ENCODE results near the gene VWCE.

DNA sequence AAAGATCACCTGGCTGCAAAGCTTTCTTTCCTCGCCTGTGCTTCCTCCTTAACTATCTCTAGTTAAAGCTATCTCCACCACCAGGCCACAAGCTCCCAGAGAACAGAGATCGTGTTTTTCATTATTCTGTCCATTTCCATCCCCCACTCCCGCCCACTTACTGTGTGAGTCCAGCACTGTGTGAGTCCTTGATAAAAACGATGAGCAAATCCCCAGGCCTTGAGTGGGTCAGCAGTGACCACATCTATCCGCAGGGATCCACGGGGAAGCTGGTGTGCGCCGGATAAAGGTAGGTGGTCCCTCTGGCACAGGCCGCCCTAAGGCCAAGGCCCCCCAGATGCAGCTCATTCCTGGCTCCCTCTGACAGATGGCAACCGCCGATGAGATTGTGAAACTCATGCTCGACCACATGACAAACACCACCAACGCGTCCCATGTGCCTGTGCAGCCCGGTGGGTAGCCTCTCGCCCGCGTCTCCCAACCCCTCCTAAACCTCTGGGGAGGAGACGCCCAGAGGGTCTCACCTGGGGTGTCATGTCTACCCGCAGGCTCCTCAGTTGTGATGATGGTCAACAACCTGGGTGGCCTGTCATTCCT is 47.2 kb upstream of the VWCE start:
- no peak for TF ChIP-seq POLR2A (IDR thresholded peaks at IDR 0.05; ENCODE audit: low read depth)
- TF ChIP-seq POLR2AphosphoS5 (IDR thresholded peaks at IDR 0.05) = no peak
- TF ChIP-seq, protein P1, sequence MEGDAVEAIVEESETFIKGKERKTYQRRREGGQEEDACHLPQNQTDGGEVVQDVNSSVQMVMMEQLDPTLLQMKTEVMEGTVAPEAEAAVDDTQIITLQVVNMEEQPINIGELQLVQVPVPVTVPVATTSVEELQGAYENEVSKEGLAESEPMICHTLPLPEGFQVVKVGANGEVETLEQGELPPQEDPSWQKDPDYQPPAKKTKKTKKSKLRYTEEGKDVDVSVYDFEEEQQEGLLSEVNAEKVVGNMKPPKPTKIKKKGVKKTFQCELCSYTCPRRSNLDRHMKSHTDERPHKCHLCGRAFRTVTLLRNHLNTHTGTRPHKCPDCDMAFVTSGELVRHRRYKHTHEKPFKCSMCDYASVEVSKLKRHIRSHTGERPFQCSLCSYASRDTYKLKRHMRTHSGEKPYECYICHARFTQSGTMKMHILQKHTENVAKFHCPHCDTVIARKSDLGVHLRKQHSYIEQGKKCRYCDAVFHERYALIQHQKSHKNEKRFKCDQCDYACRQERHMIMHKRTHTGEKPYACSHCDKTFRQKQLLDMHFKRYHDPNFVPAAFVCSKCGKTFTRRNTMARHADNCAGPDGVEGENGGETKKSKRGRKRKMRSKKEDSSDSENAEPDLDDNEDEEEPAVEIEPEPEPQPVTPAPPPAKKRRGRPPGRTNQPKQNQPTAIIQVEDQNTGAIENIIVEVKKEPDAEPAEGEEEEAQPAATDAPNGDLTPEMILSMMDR (IDR thresholded peaks at IDR 0.05) = no peak

All from esophagus muscularis mucosa (tissue), 3 donors.